ENCODE measurements around the gene FOXN3. TPM values are rescaled to one million over a fixed set of nuclear protein-coding genes. Genes with fewer than 3 reads are reported as not detected.

FOXN3 gene
- total RNA-seq, 1 donor from 2014 or later, result 15.0 TPM

DNA sequence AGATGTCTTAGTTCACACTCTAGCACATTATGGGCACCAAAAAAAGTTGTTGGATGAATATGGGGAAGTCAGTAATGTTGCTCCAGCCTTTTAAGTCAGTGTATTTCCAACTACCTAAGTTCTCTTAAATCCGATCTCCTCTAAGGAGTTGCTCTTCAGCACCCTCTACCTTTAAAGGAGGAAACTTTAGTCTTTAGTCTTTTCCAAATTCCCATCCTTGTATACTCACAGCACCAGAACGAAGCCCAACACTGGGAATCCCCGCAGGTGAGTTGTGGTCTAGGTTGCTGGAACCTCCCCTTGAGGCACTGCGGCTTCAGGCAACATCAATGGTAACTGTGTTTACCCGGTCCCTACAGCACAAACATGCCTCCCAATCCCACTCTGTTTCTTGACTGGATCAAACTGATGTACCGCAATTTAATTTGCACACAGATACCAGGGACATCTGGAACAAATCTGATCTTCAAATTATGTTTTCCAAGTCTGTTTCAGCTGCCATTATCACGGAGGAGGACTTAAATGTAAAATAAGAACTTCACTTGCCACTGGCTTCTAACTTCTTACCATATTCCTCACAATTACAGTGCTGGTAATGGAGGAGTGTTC is 179.0 kb downstream of the FOXN3 start:
- DNase-seq (ENCODE audit: low read depth in 2 of 2), result no peak

DNA sequence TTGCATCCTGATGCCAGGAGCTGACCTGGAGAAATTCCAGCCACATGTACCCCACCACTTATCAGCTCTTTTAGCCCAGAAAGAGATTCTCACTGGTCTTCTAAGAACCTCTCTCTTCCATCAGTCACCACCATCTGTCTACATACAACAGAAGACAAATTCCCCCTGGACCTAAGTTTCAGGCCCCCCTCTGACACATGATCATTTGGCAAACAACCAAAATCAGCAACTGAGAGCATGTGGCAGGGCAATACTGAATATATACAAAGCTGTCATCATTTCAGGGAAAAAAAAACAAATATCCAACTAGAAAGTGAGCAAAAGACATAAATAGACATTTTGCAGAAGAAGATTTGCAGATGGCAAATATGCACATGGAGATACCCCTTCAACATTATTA is 180.2 kb downstream of the FOXN3 start:
- DNase-seq (ENCODE audit: low read depth in 2 of 2), result peak; percentile 21 to 39

DNA sequence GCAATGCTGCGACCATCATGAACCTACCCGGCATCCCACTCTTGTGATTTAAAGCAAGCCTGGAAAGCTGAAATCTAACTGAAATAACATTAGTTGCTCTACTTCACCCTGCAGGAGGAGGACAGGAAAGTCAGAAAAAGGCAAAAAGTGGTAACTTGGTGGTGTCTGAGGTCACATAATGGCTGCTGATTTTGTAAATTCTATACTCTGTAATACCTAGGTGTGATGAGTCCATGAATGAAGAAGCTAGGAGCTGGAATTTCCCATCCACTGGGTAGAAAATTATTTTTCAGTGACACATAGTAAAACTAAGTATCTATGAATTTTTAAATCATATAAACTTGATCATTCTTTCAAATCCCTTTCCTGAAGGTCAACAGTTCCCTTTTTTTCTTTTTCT is 183.8 kb downstream of the FOXN3 start:
- DNase-seq (ENCODE audit: low read depth in 2 of 2), result no peak

DNA sequence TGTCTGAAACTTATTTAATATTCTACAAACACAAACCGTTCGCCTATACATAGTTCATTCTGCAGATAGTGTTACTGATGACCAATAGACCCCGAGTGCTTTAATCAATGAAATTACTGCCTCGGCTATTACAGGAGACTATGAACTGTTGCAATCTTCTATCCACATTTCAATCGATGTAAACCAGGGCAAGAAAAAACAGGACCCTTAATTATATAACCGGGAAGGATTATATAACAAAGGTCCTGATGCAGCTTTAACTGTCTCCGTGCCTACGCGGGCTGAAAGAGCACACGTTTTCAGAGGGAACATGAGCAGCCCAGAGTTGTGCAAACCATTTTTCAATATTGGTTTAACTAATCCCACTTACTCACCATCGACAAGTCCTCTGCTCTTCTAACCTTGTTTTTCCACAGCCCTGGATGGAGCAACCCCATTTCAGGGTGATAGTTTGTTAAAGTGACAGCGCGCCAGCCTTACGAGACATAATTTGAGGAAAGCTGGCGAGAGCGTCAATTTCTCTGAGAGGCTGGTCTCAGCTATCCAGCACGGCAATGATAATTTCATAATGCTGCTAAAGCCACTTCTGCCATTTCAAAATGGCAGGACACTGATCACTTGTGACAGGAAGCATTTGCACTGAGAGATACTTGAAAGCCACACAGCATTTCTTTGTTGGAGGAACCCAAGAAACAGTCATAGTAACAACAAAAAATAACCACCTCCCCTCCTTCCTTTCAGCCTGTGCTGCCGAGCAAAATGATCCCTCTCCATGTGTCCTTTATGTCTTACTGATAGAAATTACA is 184.6 kb downstream of the FOXN3 start:
- no peak for DNase-seq (ENCODE audit: low read depth in 2 of 2)

DNA sequence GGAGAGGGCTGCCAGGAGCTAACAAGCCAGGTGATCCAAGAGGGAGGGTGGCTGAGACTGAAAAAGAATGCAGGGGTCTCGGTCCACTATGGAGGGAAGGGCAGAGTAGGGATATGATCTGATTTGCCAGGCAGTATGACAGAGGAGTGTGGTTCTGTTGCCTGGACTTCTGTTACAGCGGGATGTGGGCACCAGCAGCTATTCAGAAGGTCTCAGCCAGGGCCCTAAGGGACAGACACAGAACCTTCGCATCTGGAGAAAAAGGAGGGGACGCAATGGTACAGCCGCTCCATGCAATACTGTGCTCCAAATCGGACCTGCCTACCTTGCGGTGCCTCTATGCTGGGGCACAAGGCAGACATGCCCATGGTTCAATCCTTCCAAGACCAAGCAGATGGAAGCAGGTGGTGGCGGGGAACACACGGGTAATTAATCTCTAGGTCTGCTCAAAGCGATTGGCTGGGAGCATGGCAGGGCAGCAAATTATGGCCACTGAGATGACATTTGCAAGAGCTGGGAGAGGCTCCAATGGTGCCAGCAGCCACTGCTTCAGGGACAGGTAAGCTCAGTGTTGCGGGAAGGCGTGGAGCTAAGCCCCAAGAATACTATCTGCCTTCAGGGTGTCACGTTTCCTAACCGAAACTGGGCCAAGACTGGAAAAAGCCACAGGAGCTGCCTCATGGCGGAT is 185.5 kb downstream of the FOXN3 start:
- no peak for DNase-seq (ENCODE audit: low read depth in 2 of 2)

DNA sequence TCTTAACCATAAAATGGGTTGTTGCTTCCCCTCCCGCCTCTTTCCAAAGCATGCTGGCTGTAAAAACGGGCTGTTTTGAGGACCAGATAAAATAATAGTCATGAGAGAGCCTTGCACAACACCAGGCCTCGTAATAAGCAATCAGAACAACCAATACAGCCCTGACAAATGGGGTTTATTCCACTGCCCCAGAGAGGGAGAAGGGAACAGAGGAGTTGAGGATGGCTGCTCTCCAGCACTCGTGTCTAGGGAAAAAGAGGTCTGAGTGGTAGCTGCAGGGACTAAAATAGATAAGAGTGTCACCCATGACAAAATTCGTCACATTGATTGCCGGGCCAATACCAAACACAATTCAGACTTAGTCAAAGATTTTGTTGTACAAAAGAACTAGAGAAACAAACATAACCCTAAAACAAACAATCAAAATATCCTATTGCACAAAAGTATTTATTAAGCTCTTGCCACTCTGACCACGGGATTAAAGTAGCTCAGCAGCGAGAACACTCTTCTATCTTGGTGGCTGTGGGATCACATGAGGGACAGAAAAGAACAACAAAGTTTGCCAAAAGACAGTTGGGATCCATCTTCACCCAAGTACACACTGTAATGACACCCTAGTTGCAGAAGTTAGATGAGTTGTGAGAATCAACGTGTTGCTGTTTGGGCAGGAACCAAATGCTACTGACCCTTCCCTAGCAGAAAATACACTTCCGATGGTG is 188.0 kb downstream of the FOXN3 start:
- no peak for DNase-seq (ENCODE audit: low read depth in 2 of 2)

DNA sequence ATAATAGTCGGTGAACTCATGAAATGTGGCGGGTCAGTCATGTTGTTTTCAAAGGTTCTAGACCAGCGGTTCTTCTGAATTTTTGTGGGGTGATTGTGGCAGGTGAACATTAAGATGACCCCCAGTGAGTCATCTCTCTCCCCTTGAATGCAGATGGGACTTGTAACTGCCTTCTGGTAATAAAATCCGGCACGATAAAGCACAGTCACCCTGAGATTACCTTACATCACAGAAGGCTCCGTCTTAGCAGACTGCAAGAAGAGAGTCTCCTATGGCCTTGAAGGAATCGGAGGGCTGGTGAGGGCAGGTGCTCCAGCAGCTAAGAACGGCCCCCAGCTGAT is 189.6 kb downstream of the FOXN3 start:
- no peak for DNase-seq (ENCODE audit: low read depth in 2 of 2)

DNA sequence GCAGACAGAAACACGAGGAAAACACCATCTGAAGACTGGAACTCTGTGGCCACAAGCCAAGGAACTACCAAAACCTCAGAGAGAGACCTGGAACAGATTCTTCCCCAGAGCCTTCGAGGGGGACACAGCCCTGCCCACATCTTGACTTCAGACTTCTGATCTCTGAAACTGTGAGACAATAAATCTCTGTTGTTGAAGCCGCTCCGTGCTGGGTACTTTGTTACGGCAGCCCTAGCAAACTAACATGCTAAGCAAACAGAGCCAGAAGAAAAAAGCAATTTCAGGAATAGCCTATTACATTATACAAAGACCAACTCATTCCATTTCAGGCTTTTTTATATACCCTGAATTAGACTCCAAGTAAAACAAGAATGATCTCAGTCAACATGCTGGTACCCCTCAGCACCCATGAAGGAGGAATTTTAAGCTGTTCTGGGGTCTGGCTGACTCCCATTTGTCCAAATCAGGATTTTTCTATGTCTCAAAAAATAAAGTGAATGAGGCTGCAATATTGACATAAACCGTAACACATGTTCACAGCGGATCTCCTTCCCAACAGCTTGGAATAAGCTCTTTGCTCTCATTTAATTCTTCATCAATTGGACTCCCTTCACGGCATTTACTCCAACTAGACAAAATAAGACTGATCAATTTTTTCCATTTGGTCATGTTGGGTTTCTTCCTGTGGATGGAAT is 190.1 kb downstream of the FOXN3 start:
- no peak for DNase-seq (ENCODE audit: low read depth in 2 of 2)

DNA sequence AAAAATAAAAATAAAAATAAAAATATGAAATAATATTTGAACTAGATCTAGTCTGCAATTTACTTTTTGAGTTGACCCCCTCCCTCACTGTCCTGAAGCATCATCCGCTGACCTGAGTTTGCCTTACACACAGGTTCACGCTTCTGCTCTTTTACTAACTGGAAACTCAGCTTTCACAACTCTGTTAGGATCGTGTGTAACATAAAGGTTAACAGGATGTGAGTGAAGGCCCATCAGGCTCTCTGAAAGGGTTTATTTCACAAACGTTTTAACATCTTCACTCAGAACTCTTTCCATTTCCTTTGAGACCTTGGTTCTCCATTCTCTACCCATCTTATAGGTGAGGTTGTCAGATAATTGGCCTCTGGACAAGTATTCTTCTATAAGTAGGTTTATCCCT is 191.4 kb downstream of the FOXN3 start:
- DNase-seq (ENCODE audit: low read depth in 2 of 2), result no peak

DNA sequence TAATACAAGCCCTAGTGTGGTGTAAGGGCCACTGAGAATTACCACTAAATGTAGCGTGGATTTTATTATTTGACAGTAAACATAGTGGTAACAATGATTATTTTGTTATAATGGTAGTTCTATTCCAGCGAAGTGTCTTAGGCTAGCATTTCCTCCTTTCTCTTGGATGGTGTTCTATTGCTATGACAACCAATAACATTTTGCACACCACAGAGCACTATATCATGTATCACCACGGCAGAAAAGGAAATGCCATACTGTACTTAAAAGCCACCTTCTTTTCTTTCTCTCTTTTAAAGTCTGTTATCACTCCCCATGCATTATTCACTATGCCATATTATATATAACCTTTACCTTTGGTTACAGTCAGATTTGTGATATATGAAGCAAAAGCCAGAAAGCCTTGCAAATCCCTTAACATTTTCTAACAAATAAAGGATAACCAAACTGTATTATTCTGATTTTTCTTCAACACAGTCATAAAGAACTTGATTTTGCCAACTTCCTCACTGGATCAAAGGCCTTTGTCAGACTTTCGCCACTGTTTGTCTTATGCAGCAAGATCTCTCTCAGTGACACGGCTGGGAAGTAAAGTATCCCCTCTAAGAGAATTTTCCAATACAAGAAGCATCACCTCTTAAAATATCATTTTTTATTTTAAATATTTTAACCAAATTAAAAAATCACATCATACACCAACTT is 195.8 kb downstream of the FOXN3 start:
- DNase-seq (ENCODE audit: low read depth in 2 of 2), result peak; percentile 90

DNA sequence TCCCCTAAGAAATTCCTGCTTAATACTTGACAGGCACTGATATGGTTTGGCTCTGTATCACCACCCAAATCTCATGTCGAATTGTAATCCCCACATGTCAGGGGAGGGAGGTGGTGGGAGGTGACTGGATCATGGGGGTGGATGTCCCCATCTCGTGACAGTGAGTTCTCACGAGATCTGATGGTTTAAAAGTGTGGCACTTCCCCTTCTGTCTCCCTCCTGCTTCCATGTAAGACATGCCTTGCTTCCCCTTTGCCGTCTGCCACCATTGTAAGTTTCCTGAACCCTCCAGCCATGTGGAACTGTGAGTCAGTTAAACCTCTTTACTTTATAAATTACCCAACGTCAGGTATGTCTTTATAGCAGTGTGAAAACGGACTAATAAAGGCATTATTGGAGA is 198.0 kb downstream of the FOXN3 start:
- no peak for DNase-seq (ENCODE audit: low read depth in 2 of 2)

DNA sequence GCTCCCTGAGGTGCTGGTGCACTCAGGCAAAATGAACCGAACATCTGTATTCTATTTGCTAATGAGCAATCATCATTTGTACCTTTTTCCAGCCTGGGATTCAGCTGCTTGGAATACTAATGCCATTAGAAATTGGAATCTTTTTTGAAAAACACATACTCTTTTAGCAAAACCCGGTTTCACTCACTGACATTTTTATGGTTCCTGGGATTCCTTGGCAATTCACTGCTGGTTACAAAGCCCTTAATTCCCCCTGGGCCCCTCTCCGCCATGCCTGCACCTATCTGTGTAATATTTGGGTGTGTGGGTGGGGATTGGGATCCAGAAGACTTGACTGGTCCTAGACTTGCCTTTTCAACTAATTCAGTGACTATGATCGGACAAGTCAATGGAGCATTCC is 199.1 kb downstream of the FOXN3 start:
- no peak for DNase-seq (ENCODE audit: low read depth in 2 of 2)

DNA sequence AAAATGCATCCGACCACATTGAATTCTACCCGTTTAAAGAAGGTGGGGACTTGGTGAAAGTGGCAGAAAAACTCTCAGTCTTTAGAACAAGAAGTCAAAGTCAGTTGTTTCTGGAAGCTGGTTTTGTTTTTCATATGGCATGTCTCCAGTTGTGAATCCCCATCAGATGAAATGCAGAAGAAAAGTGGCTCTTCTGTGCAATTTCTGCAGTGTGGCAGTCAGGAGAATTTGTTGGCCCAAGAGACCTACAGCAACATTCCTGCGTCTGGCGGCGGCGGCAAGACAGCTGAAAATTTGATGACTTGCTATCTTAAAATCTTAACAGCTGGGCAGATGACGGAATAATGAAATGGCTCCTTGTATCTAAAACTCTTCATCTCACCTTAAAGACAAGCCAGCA is 201.5 kb downstream of the FOXN3 start:
- no peak for DNase-seq (ENCODE audit: low read depth in 2 of 2)

DNA sequence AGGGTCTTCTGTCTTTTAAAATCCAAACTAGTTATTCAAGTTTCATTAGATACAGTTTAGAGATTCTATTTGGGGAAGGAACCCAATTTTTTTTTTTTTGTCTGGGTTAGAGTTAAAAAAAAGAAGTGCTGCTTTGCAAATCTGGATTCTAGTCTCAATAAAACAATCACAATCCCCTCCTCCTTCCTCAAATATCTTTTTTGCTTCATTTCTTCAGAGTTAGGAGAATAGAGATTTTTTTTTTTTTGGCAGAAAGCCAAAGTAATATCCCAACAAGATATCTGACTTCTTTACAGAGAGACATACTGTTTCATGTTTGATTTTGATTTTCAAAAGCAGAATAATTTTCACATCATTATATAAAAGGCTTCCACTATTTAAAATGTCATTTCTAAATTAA is 201.9 kb downstream of the FOXN3 start:
- no peak for DNase-seq (ENCODE audit: low read depth in 2 of 2)

DNA sequence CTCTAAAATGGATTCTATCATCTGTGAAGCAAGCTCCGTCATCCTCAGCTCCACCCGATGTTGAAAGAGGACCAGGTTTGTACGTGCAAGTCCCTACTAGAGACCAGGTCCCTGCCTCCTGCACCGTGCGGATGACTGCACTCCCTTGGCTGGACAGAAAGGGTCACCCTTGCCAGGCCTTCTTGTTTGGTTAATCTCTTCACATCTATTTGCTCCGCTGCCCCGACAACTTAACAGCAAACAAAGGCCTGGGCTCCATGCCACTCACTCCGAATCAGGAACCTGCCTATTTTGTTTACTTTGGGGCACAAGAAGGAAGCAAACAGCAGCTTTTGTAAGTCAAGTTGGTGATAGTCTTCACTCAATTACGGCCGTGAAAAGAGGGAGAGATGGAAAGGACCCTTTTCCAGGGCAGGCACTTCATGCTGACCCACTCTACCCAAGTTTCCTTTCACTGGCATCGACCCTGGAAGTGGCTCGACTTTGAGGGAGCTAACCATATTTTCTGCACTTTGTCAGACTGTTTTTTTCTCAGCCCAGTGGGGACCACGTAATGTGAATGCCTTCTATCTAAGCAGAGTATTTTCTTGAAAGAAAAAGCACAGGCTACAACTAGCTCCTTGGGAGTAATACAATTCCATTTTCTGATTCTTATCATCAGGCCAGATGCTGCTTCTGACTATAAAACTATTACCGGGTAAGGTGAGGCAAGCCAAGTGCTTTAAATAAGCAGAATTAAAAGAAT is 202.6 kb downstream of the FOXN3 start:
- peak; percentile 15 to 65 for DNase-seq (ENCODE audit: low read depth in 2 of 2)

DNA sequence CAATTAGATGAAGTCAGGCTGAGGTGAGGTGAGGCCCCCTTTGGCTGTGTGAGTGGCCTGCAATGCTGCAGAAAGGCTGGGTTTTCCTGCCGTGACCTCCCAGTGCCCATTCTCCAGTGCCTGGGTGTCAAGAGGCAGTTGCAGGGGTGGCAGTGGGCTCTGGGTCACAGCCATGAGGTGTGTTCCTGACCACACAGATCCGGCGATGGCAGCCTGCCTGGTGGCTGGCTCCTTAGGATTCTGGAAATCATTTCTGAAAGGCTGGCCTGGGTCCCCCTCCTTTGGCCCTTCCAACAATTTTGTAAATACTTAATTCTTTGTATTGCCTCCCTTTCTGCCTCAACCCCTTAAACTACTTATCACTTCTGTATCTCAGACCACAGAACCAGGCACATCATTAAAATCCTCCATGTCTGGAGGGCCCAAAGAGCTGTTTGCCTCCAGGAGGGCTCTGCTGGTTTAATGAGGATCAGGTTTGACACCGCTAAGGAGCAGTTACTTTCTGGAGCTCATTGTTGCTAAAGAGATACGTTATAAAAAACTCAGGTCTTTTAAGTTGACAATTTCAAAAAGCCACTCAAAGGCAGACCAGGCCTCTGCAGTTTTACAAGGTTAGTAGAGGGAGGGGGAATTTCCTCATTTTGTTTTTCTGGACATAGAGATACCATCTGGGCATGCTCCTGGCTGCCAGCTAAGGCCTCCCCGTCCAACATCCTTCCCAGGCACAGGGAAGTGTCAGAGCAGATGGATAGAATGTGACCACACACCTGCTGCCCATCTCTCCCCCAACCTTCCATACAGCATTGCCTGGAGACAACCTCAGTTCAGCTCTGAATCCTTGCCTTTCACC is 204.4 kb downstream of the FOXN3 start:
- peak in 1 of 2 donors; percentile 7 for DNase-seq (ENCODE audit: low read depth in 2 of 2)

DNA sequence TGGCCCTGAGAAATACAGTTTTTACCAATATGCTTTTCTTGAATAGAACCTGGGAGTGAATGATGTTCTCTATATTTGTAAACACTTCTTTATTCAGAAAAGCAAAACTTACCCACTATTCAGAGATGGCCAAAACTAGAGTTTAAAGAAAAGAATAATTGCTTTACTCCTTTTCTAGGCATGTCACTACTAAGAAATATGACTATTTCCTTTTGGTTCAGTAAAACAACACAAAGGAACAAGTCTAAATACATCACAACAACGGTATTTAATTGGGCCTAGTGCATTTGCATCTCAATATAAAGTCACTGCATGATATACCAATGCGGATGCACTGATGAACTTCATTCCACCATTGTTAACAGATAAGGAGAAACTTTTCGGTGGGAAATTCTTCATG is 207.5 kb downstream of the FOXN3 start:
- DNase-seq (ENCODE audit: low read depth in 2 of 2), result no peak

DNA sequence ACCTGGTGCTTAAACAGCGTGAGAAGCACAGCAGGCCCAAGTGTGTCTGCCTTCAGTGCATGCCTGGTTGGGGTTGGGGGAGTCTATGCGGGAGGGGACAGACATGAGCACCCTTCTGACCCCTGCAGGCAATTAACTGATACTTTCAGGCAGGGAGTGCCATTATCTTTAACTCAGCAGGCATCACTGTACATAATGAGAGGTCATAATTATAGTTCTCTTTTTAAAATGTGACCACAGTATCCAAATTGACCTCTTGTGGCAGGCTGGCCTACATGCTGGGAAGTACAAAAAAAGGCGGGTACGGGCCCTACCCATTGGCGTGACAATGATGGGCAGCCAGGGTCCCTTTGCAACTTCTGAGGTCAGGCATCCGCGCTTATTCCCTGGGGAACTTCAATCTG is 209.1 kb downstream of the FOXN3 start:
- DNase-seq (ENCODE audit: low read depth in 2 of 2), result no peak

DNA sequence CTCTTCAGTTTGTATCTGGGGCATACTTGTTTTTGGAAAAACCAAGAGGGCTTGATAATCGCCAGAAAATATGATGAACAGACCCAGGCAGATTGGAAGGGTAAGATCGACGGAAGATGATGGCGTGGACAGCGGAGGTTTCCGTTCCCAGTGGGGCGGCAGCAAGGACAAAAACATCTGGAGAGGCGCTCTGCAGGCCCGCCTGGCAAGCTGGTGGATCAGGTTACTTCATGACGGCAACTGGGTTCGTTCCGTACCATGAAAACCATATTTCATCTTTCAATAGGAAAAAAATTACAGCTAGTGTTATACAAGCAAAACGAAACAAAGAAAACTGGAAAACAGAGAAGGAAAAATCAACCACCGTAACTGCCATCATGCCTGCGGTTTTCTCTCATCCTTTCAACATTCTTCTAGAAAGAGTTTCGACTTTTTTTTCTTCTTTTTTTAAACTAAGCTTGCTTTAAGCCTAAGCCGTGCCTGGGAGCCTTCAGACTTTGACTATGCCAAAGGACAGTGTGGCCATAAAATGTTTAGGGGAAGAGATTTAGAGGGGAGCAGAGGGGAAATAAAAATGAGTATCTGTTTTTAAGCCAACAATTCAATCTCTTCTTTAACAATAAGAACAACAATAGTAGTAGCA is 210.5 kb downstream of the FOXN3 start:
- DNase-seq (ENCODE audit: low read depth in 2 of 2), result no peak
